Femur (tissue), 1 donor: ENCODE measurements around the gene GRIK4.

ENCODE experiments used
- DNase-seq: peaks from one replicate; pipeline ENCODE4 v3.0.0-alpha.2; 2017

The GRIK4 gene

GRCh38 chr11:120936356-120936755, 424.8 kb downstream of the GRIK4 start:
- no peak for DNase-seq

GRCh38 chr11:120937501-120937900, 426.0 kb downstream of the GRIK4 start:
- no peak for DNase-seq

GRCh38 chr11:120938260-120938659, 426.7 kb downstream of the GRIK4 start:
- no peak for DNase-seq

GRCh38 chr11:120940160-120940848, 428.8 kb downstream of the GRIK4 start:
- no peak for DNase-seq

GRCh38 chr11:120941000-120941399, 429.5 kb downstream of the GRIK4 start:
- DNase-seq: no peak

GRCh38 chr11:120942701-120943100, 431.2 kb downstream of the GRIK4 start:
- no peak for DNase-seq

- DNase-seq: no peak
These were observed 433.5 kb downstream of the GRIK4 start for GRCh38 chr11:120945042-120945441.

- DNase-seq: no peak
These were observed 439.3 kb downstream of the GRIK4 start for GRCh38 chr11:120950880-120951279.

- peak; percentile 89 for DNase-seq
These were observed 441.2 kb downstream of the GRIK4 start for GRCh38 chr11:120952461-120953434.

- no peak for DNase-seq
These were observed 442.8 kb downstream of the GRIK4 start for GRCh38 chr11:120954381-120954780.

GRCh38 chr11:120956710-120957495, 445.4 kb downstream of the GRIK4 start:
- DNase-seq: no peak

- DNase-seq: no peak
These were observed 446.6 kb downstream of the GRIK4 start for GRCh38 chr11:120958185-120958584.

GRCh38 chr11:120959189-120959588, 447.6 kb downstream of the GRIK4 start:
- no peak for DNase-seq

- no peak for DNase-seq
These were observed 453.3 kb downstream of the GRIK4 start for GRCh38 chr11:120964857-120965256.

GRCh38 chr11:120966840-120967239, 455.3 kb downstream of the GRIK4 start:
- no peak for DNase-seq

GRCh38 chr11:120969993-120970392, 458.4 kb downstream of the GRIK4 start:
- no peak for DNase-seq

- DNase-seq: no peak
These were observed 460.3 kb downstream of the GRIK4 start for GRCh38 chr11:120971825-120972224.

GRCh38 chr11:120972621-120973020, 461.1 kb downstream of the GRIK4 start:
- DNase-seq: no peak

GRCh38 chr11:120973501-120973900, 462.0 kb downstream of the GRIK4 start:
- no peak for DNase-seq

- DNase-seq: no peak
These were observed 462.9 kb downstream of the GRIK4 start for GRCh38 chr11:120974466-120974865.

GRCh38 chr11:120974965-120975364, 463.4 kb downstream of the GRIK4 start:
- DNase-seq: no peak

GRCh38 chr11:120977266-120978137, 466.0 kb downstream of the GRIK4 start:
- no peak for DNase-seq
